Endothelial cell of umbilical vein (primary cell): ENCODE measurements around the gene PLD6.

Source experiments
- EZH2 ChIP-seq: IDR thresholded peaks from 2 replicates; pipeline ENCODE4 v1.6.1; 2012; ENCODE audit warnings: borderline replicate concordance, low read depth, mild to moderate bottlenecking, moderate library complexity, low read length, inconsistent platforms; ENCODE audit not compliant: severe bottlenecking
- GATA2 ChIP-seq: IDR thresholded peaks from 2 replicates; pipeline ENCODE4 v1.7.0; 2011; ENCODE audit warnings: low read depth, mild to moderate bottlenecking, moderate library complexity, mixed read lengths, low read length; ENCODE audit not compliant: insufficient read length, insufficient read depth
- JUN ChIP-seq: IDR thresholded peaks from 2 replicates; pipeline ENCODE4 v1.6.1; 2011; ENCODE audit warnings: borderline replicate concordance, low read depth; ENCODE audit not compliant: insufficient read length, insufficient read depth
- MYC ChIP-seq: IDR thresholded peaks from one replicate; pipeline ENCODE4 v1.6.1; 2011; ENCODE audit warnings: mild to moderate bottlenecking, low read depth, low read length
- POLR2AphosphoS5 ChIP-seq: IDR thresholded peaks from 2 replicates; pipeline ENCODE4 v1.6.1; 2012; ENCODE audit warnings: low read depth, mild to moderate bottlenecking, control low read depth, low read length, moderate library complexity; ENCODE audit not compliant: insufficient read depth
- TF ChIP-seq, protein P1 (sequence below), 2 donors: IDR thresholded peaks; 1 replicate in 1 of 2; 2 replicates in 1 of 2; pipeline ENCODE4 v1.5.1; 2011; ENCODE audit warnings: low read length in 2 of 2, mild to moderate bottlenecking in 2 of 2, moderate library complexity in 2 of 2, control low read depth in 1 of 2, inconsistent platforms in 1 of 2, low read depth in 1 of 2; ENCODE audit not compliant: insufficient read depth in 1 of 2; ENCODE audit errors: extremely low read depth in 1 of 2
- TF ChIP-seq, protein P2 (sequence below): IDR thresholded peaks from 2 replicates; pipeline ENCODE4 v1.6.1; 2011; ENCODE audit not compliant: insufficient read depth, insufficient read length

DNA sequence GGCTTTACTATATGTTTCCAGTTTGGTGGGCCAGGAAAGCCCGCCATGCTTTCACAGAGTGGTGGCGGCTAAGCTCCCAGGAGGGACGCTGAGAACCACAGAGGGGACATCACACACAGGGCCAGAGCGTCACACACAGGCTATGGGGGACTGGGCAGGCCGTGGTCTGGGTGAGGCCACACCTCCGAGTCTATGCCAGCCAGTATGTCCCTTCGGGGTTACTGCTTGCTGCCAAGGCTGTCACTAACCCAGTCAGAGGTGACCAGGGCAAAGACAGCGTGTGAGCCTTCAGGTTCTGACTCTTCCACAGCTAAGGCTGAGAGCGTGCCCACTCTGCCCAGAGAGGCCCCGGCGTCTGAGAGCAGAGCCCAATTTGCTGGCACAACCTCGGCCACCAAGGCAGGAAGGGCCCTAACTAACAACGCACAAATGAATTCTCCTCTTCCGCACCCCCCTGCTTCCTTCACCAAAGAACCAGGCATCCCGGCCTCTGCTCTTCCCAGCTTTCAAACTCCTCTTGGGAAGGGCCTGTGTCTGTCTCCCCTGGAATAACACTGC, 2.9 kb downstream of the PLD6 start:
- TF ChIP-seq, protein P1, sequence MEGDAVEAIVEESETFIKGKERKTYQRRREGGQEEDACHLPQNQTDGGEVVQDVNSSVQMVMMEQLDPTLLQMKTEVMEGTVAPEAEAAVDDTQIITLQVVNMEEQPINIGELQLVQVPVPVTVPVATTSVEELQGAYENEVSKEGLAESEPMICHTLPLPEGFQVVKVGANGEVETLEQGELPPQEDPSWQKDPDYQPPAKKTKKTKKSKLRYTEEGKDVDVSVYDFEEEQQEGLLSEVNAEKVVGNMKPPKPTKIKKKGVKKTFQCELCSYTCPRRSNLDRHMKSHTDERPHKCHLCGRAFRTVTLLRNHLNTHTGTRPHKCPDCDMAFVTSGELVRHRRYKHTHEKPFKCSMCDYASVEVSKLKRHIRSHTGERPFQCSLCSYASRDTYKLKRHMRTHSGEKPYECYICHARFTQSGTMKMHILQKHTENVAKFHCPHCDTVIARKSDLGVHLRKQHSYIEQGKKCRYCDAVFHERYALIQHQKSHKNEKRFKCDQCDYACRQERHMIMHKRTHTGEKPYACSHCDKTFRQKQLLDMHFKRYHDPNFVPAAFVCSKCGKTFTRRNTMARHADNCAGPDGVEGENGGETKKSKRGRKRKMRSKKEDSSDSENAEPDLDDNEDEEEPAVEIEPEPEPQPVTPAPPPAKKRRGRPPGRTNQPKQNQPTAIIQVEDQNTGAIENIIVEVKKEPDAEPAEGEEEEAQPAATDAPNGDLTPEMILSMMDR (IDR thresholded peaks at IDR 0.05; ENCODE audit: extremely low read depth in 1 of 2, insufficient read depth in 1 of 2, low read depth in 1 of 2, low read length in 2 of 2): no peak
- TF ChIP-seq EZH2 (no peak), MYC (no peak), GATA2 (no peak), JUN (no peak), POLR2AphosphoS5 (no peak)
- TF ChIP-seq, protein P2, sequence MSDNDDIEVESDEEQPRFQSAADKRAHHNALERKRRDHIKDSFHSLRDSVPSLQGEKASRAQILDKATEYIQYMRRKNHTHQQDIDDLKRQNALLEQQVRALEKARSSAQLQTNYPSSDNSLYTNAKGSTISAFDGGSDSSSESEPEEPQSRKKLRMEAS: no peak
